Thyroid gland (tissue), 4 donors: ENCODE measurements around the gene TP53I13. TPM values are rescaled to one million over a fixed set of nuclear protein-coding genes. Genes with fewer than 3 reads are reported as not detected.
"Not testable (repeated sequence)": the region's sequence is repeated elsewhere in the genome, so short reads cannot be mapped to it uniquely, and the experiment has no call there.

ENCODE experiments used
- DNase-seq, 2 donors: peaks; one replicate each; pipeline ENCODE4 v3.0.0-alpha.2; 2019
- H3K27ac ChIP-seq, 3 donors: fragments of 200-600 bp; sonication (generic); 1 replicate in 2 of 3; 2 replicates in 1 of 3; pipeline ENCODE4 v1.5.1; 2016 to 2019; ENCODE audit warnings: mild to moderate bottlenecking in 1 of 3, moderate library complexity in 1 of 3
- H3K27me3 ChIP-seq: fragments of 200-600 bp; sonication (generic); one replicate; pipeline ENCODE4 v1.5.1; 2019
- H3K36me3 ChIP-seq, 2 donors: fragments of 200-600 bp; sonication (generic); one replicate each; pipeline ENCODE4 v1.5.1; 2016 to 2019
- H3K4me1 ChIP-seq, 2 donors: fragments of 200-600 bp; sonication (generic); one replicate each; pipeline ENCODE4 v1.5.1; 2017 to 2019
- H3K4me3 ChIP-seq, 3 donors: fragments of 200-600 bp; sonication (generic); replicated peaks in 1 of 3; 1 replicate in 2 of 3; 2 replicates in 1 of 3; pipeline ENCODE4 v1.5.1; 2016; ENCODE audit warnings: mild to moderate bottlenecking in 1 of 3
- H3K9me3 ChIP-seq: fragments of 200-600 bp; sonication (generic); one replicate; pipeline ENCODE4 v1.5.1; 2017
- POLR2A ChIP-seq, 2 donors: fragments of 450-650 bp; IDR thresholded peaks; one replicate each; pipeline ENCODE4 v1.6.1; 2017; ENCODE audit warnings: antibody characterized with exemption in 2 of 2, mild to moderate bottlenecking in 2 of 2, moderate library complexity in 1 of 2
- WGBS, 2 donors: methylation state at CpG; one replicate each; pipeline ENCODE4 v1.1.5; 2017; 5-methylcytosine and 5-hydroxymethylcytosine counted together
- intact Hi-C: fragments of 100-400 bp; cut with DNase I; formaldehyde crosslinking; loops from one replicate; pipeline ENCODE4 v1.15.1; 2023
- total RNA-seq, 4 donors: library from RNA; depleted of rRNA; stranded (reverse); fragments of >200 nt; gene quantifications; one replicate each; pipeline ENCODE4 v1.2.3, GENCODE V29; 2016
- TF ChIP-seq, protein P1 (sequence below), 6 experiments: fragments of 200-600 bp in 3 of 6; fragments of 450-650 bp in 3 of 6; sonication (generic) in 3 of 6; IDR thresholded peaks; one replicate each; pipeline ENCODE4 v1.5.1; 2016 to 2019; ENCODE audit warnings: antibody characterized with exemption in 6 of 6, mild to moderate bottlenecking in 2 of 6, inconsistent platforms in 1 of 6, moderate library complexity in 1 of 6

TP53I13 gene
- total RNA-seq, 4 donors from 2014 or later, result 54.7 to 79.0 (median 57.4) TPM

DNA sequence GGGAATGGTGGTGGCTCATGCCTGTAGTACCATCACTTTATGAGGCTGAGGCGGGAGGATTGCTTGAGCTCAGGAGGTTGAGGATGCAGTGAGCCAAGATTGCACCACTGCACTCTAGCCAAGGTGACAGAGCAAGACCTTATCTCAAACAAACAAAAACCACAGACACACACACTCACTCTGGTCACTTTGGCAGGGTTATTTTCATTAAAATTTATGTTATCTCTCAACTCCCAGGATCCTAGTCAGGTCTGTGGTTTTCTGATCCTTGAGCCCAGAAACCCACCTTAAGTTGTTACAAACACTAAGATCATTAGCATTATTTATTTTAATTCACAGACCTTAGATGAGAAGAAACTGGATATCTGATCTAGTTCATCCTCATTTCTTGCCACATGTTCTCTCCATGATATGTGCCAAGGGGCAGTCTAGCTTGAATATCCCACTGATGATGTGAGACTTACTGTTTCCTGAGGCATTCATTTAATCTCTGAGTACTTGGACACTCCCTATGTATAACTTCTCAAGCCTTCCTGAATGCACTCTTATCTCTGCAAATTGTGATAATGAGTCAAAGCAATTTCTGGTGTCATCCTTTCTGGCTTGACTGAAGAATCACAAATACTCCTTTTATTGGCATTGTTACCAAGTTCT is 11.3 kb upstream of the TP53I13 start:
- H3K27ac ChIP-seq, result peak overlapping the region in 1 of 3 donors; percentile 32
- H3K9me3 ChIP-seq, result no peaks in the 10 kb centered on the region
- peaks cover 6 to 10% of the 10 kb centered on the region in 2 donors for H3K4me1 ChIP-seq
- no peak for TF ChIP-seq POLR2A (IDR thresholded peaks at IDR 0.05)
- TF ChIP-seq, protein P1, sequence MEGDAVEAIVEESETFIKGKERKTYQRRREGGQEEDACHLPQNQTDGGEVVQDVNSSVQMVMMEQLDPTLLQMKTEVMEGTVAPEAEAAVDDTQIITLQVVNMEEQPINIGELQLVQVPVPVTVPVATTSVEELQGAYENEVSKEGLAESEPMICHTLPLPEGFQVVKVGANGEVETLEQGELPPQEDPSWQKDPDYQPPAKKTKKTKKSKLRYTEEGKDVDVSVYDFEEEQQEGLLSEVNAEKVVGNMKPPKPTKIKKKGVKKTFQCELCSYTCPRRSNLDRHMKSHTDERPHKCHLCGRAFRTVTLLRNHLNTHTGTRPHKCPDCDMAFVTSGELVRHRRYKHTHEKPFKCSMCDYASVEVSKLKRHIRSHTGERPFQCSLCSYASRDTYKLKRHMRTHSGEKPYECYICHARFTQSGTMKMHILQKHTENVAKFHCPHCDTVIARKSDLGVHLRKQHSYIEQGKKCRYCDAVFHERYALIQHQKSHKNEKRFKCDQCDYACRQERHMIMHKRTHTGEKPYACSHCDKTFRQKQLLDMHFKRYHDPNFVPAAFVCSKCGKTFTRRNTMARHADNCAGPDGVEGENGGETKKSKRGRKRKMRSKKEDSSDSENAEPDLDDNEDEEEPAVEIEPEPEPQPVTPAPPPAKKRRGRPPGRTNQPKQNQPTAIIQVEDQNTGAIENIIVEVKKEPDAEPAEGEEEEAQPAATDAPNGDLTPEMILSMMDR (IDR thresholded peaks at IDR 0.05), result no peak
- intact Hi-C loops, result no loop called here
- H3K27me3 ChIP-seq, result no peaks in the 10 kb centered on the region
- no peak overlapping the region for H3K4me3 ChIP-seq
- WGBS, 2 donors, result 100% methylated on average over 1 of the region's 1 CpG
- no peak for DNase-seq
- H3K36me3 ChIP-seq, result peaks cover 0 to 1% of the 10 kb centered on the region in 2 donors

DNA sequence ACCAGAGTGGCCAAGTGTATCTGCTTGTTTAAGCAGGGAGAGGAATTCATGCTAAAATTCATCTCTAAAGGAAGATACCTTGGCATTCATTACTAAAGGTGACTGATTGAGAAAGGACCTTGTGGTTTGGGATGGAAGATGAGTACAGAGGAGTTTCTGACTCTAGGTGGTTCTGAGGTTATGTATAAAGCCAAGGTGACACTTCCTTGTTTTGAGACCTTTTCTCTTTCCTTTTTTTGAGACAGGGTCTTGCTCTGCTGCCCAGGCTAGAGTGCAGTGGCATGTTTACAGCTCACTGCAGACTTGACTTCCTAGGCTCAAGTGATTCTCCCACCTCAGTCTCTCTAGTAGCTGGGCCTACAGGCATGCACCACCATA is 10.8 kb upstream of the TP53I13 start:
- Histone ChIP-seq H3K9me3 (no peaks in the 10 kb centered on the region), H3K36me3 (peaks cover 0 to 4% of the 10 kb centered on the region in 2 donors)

DNA sequence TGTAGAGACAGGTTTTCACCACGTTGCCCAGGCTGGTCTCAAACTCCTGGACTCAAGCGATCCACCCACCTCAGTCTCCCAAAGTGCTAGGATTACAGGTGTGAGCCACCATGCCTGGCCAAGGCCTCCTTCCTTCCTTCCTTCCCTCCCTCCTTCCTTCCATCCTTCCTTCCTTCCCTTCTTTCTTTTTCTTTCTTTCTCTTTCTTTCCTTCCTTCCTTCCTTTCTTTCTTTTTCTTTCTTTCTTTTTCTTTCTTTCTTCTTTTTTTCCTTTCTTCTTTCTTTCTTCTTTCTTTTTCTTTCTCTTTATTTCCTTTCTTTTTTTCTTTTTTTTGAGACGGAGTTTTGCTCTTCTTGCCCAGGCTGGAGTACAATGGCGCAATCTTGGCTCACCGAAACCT is 10.4 kb upstream of the TP53I13 start:
- H3K4me1 ChIP-seq, H3K9me3 ChIP-seq, intact Hi-C loops, DNase-seq, H3K36me3 ChIP-seq, H3K4me3 ChIP-seq, H3K27me3 ChIP-seq: not testable (repeated sequence)
- 88 to 93% methylated on average over 5 of the region's 5 CpGs for WGBS, 2 donors
- peak overlapping the region in 1 of 3 donors; percentile 32 for H3K27ac ChIP-seq

More for the DNA sequence above, 10.8 kb upstream of the TP53I13 start:
- Histone ChIP-seq H3K4me1 (peaks cover 6 to 10% of the 10 kb centered on the region in 2 donors), H3K4me3 (no peak overlapping the region), H3K27ac (peak overlapping the region in 1 of 3 donors; percentile 32), H3K27me3 (no peaks in the 10 kb centered on the region)
- intact Hi-C loops, result no loop called here
- TF ChIP-seq, protein P1 (IDR thresholded peaks at IDR 0.05), result no peak
- TF ChIP-seq POLR2A (IDR thresholded peaks at IDR 0.05), result no peak
- DNase-seq, result no peak

DNA sequence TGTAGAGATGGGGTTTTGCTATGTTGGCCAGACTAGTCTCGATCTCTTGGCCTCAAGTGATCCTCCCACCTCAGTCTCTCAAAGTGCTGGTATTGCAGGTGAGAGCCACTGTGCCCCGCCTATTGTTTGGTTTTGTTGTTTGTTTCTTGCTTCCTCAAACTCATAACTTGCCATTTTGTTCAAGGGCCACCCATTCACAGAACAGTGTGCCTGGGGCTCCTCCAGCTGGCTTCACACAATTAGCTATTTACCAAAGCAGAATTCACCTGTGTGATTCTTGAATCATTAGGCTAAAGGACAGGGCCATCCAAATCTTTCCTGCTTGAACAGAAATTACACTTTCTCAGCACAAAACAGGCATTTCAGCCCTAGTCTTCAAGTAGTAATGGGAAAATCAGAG is 8.9 kb upstream of the TP53I13 start:
- Histone ChIP-seq H3K36me3 (peaks cover 0 to 4% of the 10 kb centered on the region in 2 donors), H3K27me3 (no peaks in the 10 kb centered on the region), H3K4me1 (peaks cover 6 to 11% of the 10 kb centered on the region in 2 donors), H3K9me3 (no peaks in the 10 kb centered on the region), H3K27ac (no peak overlapping the region), H3K4me3 (no peak overlapping the region)
- 97 to 98% methylated on average over 2 of the region's 2 CpGs for WGBS, 2 donors
- intact Hi-C loops, result loop anchor here (10.0 kb wide), 1 partner anchor 175 kb away; no protein-coding TSS in a partner anchor
- DNase-seq, result no peak
- TF ChIP-seq POLR2A (IDR thresholded peaks at IDR 0.05), result no peak
- TF ChIP-seq, protein P1 (IDR thresholded peaks at IDR 0.05), result no peak

DNA sequence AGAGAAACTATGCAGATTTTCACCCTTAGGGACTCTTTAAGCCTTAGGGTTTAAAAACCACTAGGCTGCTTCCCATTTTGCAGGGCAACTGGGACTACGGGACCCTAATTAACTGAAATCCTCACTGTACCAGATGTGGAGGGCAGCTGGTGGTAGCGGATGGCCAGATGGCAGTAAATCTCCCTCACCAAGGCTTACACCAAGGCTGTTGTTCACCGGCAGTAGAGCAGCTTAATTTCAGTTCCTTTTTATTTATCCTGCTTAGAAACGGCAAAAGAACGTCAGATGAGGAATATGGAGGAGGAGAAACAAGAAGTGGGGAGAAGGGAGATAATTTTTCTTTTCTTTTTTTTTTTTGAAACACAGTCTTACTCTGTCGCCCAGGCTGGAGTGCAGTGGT is 8.2 kb upstream of the TP53I13 start:
- DNase-seq, result no peak
- intact Hi-C loops, result loop anchor here (10.0 kb wide), 1 partner anchor 176 kb away; no protein-coding TSS in a partner anchor
- H3K27me3 ChIP-seq, result no peaks in the 10 kb centered on the region
- H3K27ac ChIP-seq, result no peak overlapping the region
- no peak overlapping the region for H3K4me3 ChIP-seq
- peaks cover 8 to 18% of the 10 kb centered on the region in 2 donors for H3K4me1 ChIP-seq
- H3K9me3 ChIP-seq, result no peaks in the 10 kb centered on the region
- peaks cover 0 to 4% of the 10 kb centered on the region in 2 donors for H3K36me3 ChIP-seq
- no peak for TF ChIP-seq POLR2A (IDR thresholded peaks at IDR 0.05)
- TF ChIP-seq, protein P1 (IDR thresholded peaks at IDR 0.05), result no peak
- WGBS, 2 donors, result 91 to 93% methylated on average over 6 of the region's 6 CpGs
